Glutamatergic neuron (in vitro differentiated cells): ENCODE results near the gene HSD17B11. TPM values are rescaled to one million over a fixed set of nuclear protein-coding genes. Genes with fewer than 3 reads are reported as not detected.
"Not testable (repeated sequence)": the region's sequence is repeated elsewhere in the genome, so short reads cannot be mapped to it uniquely, and the experiment has no call there.

Experiments
- DNase-seq: peaks from one replicate; pipeline ENCODE4 v3.0.0; 2022
- H3K27ac Mint-ChIP-seq: one replicate; pipeline ENCODE4 v1.8.0; 2020; ENCODE audit warnings: mild to moderate bottlenecking, mixed read lengths, inconsistent platforms; ENCODE audit not compliant: unreplicated experiment
- H3K27me3 Mint-ChIP-seq: one replicate; pipeline ENCODE4 v1.8.0; 2020; ENCODE audit warnings: mild to moderate bottlenecking, moderate library complexity, mixed read lengths, inconsistent platforms; ENCODE audit not compliant: unreplicated experiment
- H3K36me3 Mint-ChIP-seq: one replicate; pipeline ENCODE4 v1.8.0; 2020; ENCODE audit warnings: mild to moderate bottlenecking, mixed read lengths, inconsistent platforms; ENCODE audit not compliant: unreplicated experiment
- H3K4me1 Mint-ChIP-seq: one replicate; pipeline ENCODE4 v1.8.0; 2020; ENCODE audit warnings: mild to moderate bottlenecking, low read depth, mixed read lengths, inconsistent platforms; ENCODE audit not compliant: unreplicated experiment
- H3K4me3 Mint-ChIP-seq: one replicate; pipeline ENCODE4 v1.8.0; 2020; ENCODE audit warnings: mild to moderate bottlenecking, mixed read lengths, inconsistent platforms; ENCODE audit not compliant: unreplicated experiment
- H3K9me3 Mint-ChIP-seq: one replicate; pipeline ENCODE4 v1.8.0; 2020; ENCODE audit warnings: mild to moderate bottlenecking, moderate library complexity, mixed read lengths, inconsistent platforms; ENCODE audit not compliant: unreplicated experiment
- CTCF ChIP-seq: fragments of 200-600 bp; sonication (generic); IDR thresholded peaks from one replicate; pipeline ENCODE4 v1.5.0; 2021; ENCODE audit not compliant: partially characterized antibody, unreplicated experiment
- total RNA-seq: library from RNA; stranded (reverse); fragmentation: NEBNext Ultra II Directional; extraction: Animal tissue kit (Norgen Biotek cat#: 25700); gene quantifications from one replicate; pipeline ENCODE4 v1.2.1, GENCODE V29; 2021; ENCODE audit not compliant: unreplicated experiment

HSD17B11 gene
- total RNA-seq, 1 donor from 2014 or later, result 16.2 TPM

GRCh38 chr4:87387237-87387636, 3.8 kb downstream of the HSD17B11 start:
- peaks cover 3% of the 10 kb centered on the region for H3K4me1 Mint-ChIP-seq
- H3K9me3 Mint-ChIP-seq, result no peaks in the 10 kb centered on the region
- DNase-seq, result no peak
- H3K4me3 Mint-ChIP-seq, result no peak overlapping the region
- TF ChIP-seq CTCF, result no peak
- peaks cover 5% of the 10 kb centered on the region for H3K27me3 Mint-ChIP-seq
- H3K27ac Mint-ChIP-seq, result no peak overlapping the region
- H3K36me3 Mint-ChIP-seq, result peaks cover 8% of the 10 kb centered on the region

- not testable (repeated sequence) for H3K36me3 Mint-ChIP-seq, H3K4me1 Mint-ChIP-seq, H3K27me3 Mint-ChIP-seq, H3K4me3 Mint-ChIP-seq, H3K27ac Mint-ChIP-seq, DNase-seq, H3K9me3 Mint-ChIP-seq
These were observed 6.4 kb downstream of the HSD17B11 start for GRCh38 chr4:87384466-87385132.

GRCh38 chr4:87382931-87383330, 8.1 kb downstream of the HSD17B11 start:
- no peaks in the 10 kb centered on the region for H3K9me3 Mint-ChIP-seq
- H3K27me3 Mint-ChIP-seq, result no peaks in the 10 kb centered on the region
- H3K4me1 Mint-ChIP-seq, result no peaks in the 10 kb centered on the region
- TF ChIP-seq CTCF, result no peak
- H3K36me3 Mint-ChIP-seq, result peaks cover 8% of the 10 kb centered on the region
- H3K27ac Mint-ChIP-seq, result no peak overlapping the region
- H3K4me3 Mint-ChIP-seq, result no peak overlapping the region
- no peak for DNase-seq

GRCh38 chr4:87382116-87382515, 8.9 kb downstream of the HSD17B11 start:
- peaks cover 8% of the 10 kb centered on the region for H3K36me3 Mint-ChIP-seq
- H3K4me3 Mint-ChIP-seq, result no peak overlapping the region
- no peak overlapping the region for H3K27ac Mint-ChIP-seq
- DNase-seq, result no peak
- no peaks in the 10 kb centered on the region for H3K9me3 Mint-ChIP-seq
- no peaks in the 10 kb centered on the region for H3K4me1 Mint-ChIP-seq
- no peak for TF ChIP-seq CTCF
- no peaks in the 10 kb centered on the region for H3K27me3 Mint-ChIP-seq

- no peaks in the 10 kb centered on the region for H3K4me1 Mint-ChIP-seq
- TF ChIP-seq CTCF, result no peak
These were observed 13.2 kb downstream of the HSD17B11 start for GRCh38 chr4:87377816-87378215.

More at GRCh38 chr4:87377816-87378215, 13.2 kb downstream of the HSD17B11 start:
- no peak overlapping the region for H3K4me3 Mint-ChIP-seq
- H3K27ac Mint-ChIP-seq, result no peak overlapping the region
- DNase-seq, result no peak
- H3K9me3 Mint-ChIP-seq, result no peaks in the 10 kb centered on the region
- H3K36me3 Mint-ChIP-seq, result no peaks in the 10 kb centered on the region
- H3K27me3 Mint-ChIP-seq, result no peaks in the 10 kb centered on the region
